Body of pancreas (tissue), 4 donors: ENCODE measurements around the gene ICE2.

ENCODE experiments used
- POLR2A ChIP-seq, 3 donors: fragments of 450-650 bp; IDR thresholded peaks; one replicate each; pipeline ENCODE4 v1.6.1; 2016; ENCODE audit warnings: antibody characterized with exemption in 3 of 3, mild to moderate bottlenecking in 2 of 3
- TF ChIP-seq, protein P1 (sequence below), 7 experiments: fragments of 450-650 bp in 4 of 7; fragments of 200-600 bp in 3 of 7; sonication (generic) in 3 of 7; IDR thresholded peaks; one replicate each; pipeline ENCODE4 v1.5.1; 2016 to 2019; ENCODE audit warnings: antibody characterized with exemption in 7 of 7

DNA sequence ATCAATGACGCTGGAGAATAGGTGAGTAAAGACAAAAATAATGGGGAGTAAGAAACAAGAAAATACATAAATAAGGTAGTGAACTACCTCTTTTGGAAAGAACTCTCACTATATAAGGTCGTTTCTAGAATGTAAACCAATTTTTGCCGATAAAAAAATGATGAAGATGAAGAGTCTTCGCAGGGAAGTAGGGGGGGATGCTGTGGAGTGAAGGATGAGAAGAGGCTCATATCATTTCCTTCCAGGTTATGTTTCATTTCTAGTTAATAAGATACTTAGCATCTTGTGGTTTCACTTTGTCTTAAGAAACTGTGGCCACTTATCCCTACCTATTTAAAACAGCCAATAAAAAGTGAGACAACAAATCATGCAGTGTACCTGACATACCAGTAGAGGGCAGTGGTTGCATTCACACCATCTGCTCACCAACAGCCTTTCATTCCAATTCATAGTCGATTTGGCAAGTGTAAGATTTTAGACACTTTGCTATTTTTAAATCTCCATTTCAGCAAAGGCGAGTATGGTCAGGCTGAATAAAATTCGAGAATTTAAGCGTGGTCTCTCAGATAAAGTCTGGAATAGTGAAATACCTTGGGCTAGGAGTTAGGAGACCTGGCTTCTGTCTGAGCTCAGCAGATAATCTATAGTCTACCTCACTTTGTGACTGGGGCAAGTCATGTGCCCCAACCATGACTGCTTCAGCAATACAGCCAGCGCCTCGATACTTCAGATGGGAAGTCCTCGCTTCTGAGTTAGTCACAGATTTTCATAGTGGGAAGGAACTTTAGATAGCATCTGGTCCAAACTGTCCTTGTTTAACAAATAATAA, 28.9 kb upstream of the ICE2 start:
- no peak for TF ChIP-seq POLR2A (IDR thresholded peaks at IDR 0.05)
- TF ChIP-seq, protein P1, sequence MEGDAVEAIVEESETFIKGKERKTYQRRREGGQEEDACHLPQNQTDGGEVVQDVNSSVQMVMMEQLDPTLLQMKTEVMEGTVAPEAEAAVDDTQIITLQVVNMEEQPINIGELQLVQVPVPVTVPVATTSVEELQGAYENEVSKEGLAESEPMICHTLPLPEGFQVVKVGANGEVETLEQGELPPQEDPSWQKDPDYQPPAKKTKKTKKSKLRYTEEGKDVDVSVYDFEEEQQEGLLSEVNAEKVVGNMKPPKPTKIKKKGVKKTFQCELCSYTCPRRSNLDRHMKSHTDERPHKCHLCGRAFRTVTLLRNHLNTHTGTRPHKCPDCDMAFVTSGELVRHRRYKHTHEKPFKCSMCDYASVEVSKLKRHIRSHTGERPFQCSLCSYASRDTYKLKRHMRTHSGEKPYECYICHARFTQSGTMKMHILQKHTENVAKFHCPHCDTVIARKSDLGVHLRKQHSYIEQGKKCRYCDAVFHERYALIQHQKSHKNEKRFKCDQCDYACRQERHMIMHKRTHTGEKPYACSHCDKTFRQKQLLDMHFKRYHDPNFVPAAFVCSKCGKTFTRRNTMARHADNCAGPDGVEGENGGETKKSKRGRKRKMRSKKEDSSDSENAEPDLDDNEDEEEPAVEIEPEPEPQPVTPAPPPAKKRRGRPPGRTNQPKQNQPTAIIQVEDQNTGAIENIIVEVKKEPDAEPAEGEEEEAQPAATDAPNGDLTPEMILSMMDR (IDR thresholded peaks at IDR 0.05) = peak; percentile 65 to 93 (median 91)
